Stimulated activated CD8-positive, alpha-beta memory T cell treated with anti-CD3 and anti-CD28 coated beads, Interleukin-15, amount 100 ng/mL, for 24 hours (primary cell): Measurements from ENCODE around the gene ARHGAP15.
"Not testable (repeated sequence)": the region's sequence is repeated elsewhere in the genome, so short reads cannot be mapped to it uniquely, and the experiment has no call there.

ENCODE experiments used
- DNase-seq: peaks from one replicate; pipeline ENCODE4 v3.0.0-alpha.2; 2020; ENCODE audit warnings: low read depth

ARHGAP15 gene

GRCh38 chr2:143529118-143529720 lies 400.0 kb downstream of the ARHGAP15 start:
- DNase-seq: no peak

- DNase-seq: no peak
Observed at GRCh38 chr2:143530758-143531157, 401.5 kb downstream of the ARHGAP15 start.

GRCh38 chr2:143532061-143532460 lies 402.8 kb downstream of the ARHGAP15 start:
- no peak for DNase-seq

- DNase-seq: no peak
Observed at GRCh38 chr2:143533846-143534245, 404.6 kb downstream of the ARHGAP15 start.

- DNase-seq: no peak
Observed at GRCh38 chr2:143535802-143536201, 406.6 kb downstream of the ARHGAP15 start.

- DNase-seq: not testable (repeated sequence)
Observed at GRCh38 chr2:143541899-143542298, 412.7 kb downstream of the ARHGAP15 start.

GRCh38 chr2:143545059-143545948 lies 416.1 kb downstream of the ARHGAP15 start:
- no peak for DNase-seq

GRCh38 chr2:143545949-143546255 lies 416.7 kb downstream of the ARHGAP15 start:
- no peak for DNase-seq

- no peak for DNase-seq
Observed at GRCh38 chr2:143548032-143548431, 418.8 kb downstream of the ARHGAP15 start.

- DNase-seq: no peak
Observed at GRCh38 chr2:143550500-143550899, 421.3 kb downstream of the ARHGAP15 start.

GRCh38 chr2:143551971-143552650 lies 422.9 kb downstream of the ARHGAP15 start:
- no peak for DNase-seq

- no peak for DNase-seq
Observed at GRCh38 chr2:143553261-143553660, 424.0 kb downstream of the ARHGAP15 start.

GRCh38 chr2:143558665-143559064 lies 429.4 kb downstream of the ARHGAP15 start:
- DNase-seq: no peak

- no peak for DNase-seq
Observed at GRCh38 chr2:143559147-143559546, 429.9 kb downstream of the ARHGAP15 start.

- no peak for DNase-seq
Observed at GRCh38 chr2:143560724-143561123, 431.5 kb downstream of the ARHGAP15 start.

GRCh38 chr2:143564419-143564818 lies 435.2 kb downstream of the ARHGAP15 start:
- no peak for DNase-seq

GRCh38 chr2:143571747-143572146 lies 442.5 kb downstream of the ARHGAP15 start:
- DNase-seq: no peak

- DNase-seq: no peak
Observed at GRCh38 chr2:143572421-143572820, 443.2 kb downstream of the ARHGAP15 start.

- DNase-seq: no peak
Observed at GRCh38 chr2:143574069-143574468, 444.9 kb downstream of the ARHGAP15 start.

- no peak for DNase-seq
Observed at GRCh38 chr2:143575340-143575739, 446.1 kb downstream of the ARHGAP15 start.

- no peak for DNase-seq
Observed at GRCh38 chr2:143577489-143577888, 448.3 kb downstream of the ARHGAP15 start.

GRCh38 chr2:143579456-143579855 lies 450.2 kb downstream of the ARHGAP15 start:
- DNase-seq: no peak

GRCh38 chr2:143581134-143581533 lies 451.9 kb downstream of the ARHGAP15 start:
- no peak for DNase-seq
